DMS79 (cell line): ENCODE measurements around the gene NACC2.

ENCODE experiments used
- DNase-seq: peaks from one replicate; lab custom pipeline; 2025; lab: John Stamatoyannopoulos, UW

The NACC2 gene

DNA sequence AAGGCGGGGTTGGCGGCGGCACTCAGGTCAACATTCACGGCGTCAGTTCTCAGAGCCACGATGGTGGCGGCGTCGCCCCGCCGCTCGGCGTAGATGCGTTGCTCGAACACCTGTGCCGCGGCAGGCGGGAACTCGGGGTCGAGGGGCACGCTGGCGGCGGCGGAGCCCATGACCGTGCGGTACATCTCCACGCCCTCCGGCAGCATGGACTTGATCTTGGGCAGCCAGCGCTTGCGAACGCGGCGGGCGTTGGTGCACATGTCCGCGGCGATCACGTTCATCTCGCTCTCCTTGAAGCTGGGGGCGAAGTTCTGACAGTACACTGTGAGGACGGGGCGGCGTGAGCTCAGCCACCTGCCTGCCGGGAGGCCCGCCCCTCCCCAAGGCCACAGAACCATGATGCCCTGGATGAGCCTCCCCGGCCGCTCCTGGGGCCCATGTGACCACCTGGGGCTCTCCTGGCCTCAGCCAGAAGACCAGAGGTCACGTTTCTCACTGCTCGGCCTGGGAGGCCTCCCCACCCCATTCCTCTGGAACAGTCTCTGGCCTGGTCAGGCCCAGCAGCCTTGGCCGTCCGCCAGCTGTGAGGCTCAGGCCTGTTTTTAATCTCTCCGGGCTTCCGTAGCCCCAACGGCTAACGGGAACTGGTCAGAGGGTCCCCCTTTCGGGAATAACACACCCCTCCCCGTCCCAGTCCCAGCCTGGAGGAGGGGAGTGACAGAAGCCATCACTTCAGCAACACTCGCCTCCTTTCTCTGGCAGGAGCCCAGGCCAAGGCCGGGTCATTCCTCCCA, 83.2 kb downstream of the NACC2 start:
- DNase-seq: no peak

DNA sequence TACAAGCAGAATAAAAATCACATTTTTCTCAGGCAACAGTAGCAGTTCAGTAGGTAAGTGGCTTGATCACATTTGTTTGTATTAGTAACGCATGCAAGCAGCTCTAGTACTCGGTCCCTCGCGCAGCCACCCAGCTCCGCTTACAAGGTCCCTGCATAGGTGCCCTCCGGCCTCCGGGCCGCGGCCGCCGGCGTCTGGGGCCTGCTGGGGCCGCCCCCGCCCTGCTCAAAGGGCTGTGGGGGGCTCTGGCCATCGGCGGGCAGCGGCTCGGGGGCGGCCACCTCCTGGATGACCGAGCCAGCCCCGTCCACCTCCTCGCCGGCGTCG, 83.8 kb downstream of the NACC2 start:
- no peak for DNase-seq

DNA sequence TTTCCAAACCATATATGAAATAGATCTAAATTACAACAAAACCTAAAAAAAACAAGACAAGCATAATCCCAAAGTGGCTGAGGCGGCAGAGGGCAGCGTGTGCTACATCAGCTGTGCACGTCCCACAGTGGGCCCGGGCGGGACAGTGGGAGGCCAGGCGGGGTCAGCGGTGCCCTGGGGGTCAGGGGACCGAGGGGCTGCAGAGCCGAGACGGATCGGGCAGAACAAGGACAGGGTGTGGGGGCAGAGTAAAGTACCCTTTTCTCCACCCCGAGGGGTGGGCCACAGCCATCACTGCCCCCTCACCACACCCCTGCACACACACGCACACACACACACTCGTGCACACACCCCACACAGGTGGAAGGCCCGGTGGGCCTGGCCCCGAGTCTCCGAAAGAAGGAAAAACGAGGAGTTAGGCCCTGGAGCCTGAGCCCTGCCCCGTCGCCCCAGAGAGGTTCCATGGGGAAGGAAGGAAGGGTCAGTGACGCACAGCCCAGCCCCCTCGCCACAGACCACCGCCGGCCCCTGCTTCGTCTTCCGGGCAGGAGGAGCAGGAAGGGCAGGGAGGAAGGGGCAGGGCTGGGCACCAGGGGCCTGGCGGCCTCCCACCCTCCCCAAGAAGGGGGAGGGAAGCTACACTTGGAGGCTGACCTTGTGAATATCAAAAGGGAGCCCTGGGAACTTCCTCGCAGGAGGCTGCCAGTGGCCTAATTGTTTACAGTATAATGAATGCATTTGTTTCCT, 84.3 kb downstream of the NACC2 start:
- DNase-seq: no peak

DNA sequence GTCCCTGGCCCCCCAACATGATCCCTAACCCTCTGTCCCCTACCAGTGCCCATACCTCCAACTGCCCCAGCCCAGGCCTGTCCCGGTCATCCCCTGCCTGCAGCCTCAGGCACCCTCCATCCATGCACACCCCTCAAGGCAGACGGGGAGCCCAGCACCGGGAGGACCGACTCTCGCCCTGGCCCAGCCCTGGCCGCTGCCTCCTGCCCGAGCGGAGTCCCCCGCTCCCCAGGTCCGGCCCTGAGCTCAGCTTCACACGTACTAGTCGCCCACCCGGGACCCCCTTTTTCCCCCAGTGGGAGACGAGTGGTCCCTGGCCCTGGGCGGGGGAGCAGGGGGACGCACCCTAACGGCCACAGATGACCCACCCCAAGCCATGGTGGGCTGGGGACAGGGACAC, 84.9 kb downstream of the NACC2 start:
- no peak for DNase-seq

DNA sequence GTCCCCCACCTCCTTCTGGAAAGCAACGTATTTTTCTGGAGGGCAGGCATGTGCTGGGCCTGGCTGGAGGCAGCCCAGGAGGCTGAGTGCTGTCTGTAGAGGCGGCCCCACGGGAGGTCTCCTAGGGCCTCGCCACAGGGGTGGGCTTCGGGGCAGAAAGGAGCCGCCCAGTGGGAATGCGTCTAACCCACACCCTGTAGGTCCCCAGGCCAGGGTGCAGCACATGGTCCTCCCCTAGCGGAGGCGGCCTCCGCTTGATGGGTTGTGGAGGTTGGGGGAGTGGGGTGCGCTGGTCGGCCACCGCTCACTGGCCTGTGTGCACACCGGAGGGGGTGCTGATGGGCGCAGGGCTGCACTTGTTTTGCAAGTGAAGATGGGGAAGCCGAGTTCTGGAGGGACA, 85.6 kb downstream of the NACC2 start:
- DNase-seq: no peak

DNA sequence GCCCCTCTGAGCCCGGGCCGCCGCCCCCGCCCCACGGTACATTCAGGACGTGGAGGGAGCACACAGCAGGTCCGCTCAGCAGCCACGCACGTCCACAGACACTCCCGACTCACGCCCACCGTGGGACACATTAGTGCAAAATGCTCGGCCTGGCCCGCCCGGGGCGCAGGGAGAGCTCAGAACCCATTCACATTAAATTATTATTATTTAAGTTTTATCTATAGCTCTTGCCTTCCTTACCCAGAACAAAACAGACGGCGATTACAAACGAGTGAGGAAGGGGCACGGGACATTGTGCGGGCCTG, 86.4 kb downstream of the NACC2 start:
- DNase-seq: no peak

DNA sequence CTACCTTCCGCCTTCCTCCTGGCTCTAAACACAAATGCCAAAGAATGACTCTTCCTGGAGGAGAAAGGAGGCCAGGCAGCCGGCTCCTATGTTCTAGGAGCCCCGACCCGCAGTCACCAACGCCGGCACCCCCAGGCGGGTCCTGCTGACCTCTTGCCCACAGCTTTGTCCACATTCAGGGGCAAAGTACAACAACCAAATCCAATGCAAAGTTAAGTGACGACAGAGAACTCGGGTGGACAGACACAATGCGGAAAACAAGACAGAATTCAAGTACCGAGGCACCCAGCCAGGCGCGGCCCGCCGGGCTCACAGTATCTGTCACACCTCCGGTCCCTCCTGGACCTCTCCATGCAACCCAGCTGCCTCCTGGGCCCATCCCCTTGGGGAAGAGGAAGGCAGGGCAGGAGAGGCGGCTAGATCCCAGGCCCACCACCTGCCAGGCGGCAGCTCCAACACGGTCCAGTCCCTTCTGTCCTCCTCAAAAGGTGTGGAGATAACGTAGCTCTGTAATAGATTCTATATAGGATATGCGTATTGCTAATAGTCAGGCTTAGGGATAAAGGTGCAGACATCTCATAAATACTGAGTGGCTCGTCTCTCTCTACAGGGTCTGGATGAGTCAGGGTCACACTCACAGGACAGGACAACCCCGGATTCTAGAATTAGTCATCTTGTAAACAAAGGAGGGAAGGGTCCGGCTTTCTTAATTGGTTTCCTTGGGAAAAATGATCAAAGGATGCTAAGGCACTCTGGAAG, 87.0 kb downstream of the NACC2 start:
- DNase-seq: no peak

DNA sequence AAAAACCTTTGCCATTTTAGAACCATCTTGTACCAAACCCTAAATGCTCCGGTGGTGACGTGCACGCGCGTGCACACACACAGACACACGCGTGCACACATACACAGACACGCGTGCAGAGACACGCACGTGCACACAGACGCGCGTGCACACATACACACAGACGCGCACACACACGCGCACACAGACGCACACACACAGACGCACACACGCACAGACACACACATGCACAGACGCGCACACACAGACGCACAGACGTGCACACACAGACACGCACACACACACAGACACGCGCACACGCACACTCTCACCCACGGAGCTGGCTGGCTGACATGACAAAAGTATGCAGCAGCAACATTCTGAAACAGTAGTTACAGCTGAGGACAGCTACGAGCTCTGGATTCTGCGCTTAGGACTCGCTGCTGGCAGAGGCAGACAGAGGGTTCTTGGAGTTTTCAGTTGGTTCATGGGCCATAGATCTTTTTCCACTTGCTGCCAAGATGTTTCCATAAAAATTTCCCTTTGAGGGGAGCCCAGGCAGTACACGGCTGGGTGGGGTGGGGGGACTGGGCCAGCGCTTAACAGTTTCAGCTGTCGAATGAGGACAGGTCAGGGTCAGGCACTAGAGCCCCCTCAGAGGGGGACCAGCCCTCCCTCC, 87.7 kb downstream of the NACC2 start:
- no peak for DNase-seq

DNA sequence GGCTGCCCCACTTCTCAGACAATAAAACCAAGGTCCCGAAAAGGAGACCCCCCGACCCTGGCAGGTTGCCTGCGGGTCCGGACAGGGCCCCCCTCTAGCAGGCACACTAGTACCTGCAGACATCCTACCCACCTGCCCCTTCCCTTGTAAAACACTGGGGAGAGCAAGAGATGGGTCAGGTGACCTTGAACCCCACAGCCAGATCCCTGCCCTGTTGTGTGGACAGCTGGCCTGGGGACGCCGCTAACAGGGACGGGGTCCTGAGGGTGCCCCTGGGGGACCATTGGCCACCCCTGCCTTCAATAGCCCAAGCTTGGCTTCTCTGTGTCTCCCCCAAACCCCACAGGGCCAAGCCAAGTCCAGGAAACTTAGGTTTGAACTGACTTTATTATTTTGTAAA, 88.9 kb downstream of the NACC2 start:
- no peak for DNase-seq

DNA sequence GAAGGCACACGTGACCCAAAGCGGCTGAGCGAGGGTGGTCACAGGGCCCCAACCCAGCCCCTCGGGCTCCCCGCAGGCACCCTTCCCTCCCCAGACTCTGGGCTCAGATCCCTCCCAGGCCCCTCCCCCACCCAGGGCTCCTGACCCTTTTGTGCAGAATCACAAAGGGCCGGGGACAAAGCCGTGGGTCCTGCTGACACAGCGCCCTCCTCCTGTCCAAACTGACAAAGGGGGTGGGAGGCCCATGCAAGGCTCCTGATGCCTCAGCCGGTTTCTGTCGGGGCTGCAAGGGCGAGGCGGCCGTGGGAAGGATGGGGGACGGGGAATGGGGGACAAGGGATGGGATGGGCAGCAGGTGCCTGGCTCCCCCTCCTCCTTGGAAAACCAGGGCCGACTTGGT, 90.4 kb downstream of the NACC2 start:
- DNase-seq: no peak

DNA sequence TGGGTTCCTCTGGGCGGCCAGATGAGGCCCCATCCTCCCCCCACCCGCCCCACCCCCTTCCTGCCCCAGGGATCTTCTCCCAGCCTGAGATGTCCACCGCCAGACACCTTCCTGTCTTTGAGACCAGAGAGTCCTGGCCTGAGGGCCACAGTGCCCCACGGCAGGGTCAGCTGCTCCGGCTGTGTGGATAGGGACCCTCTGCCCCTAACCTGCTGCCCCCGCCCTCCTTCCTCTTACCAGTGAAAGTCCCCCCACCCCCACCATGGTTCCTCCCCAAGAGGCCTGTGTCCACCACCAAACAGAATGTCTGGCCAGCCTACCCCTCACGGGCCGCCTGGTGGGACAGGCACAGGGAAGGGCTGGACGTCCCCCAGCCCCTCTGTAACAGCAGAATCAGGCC, 90.9 kb downstream of the NACC2 start:
- no peak for DNase-seq

DNA sequence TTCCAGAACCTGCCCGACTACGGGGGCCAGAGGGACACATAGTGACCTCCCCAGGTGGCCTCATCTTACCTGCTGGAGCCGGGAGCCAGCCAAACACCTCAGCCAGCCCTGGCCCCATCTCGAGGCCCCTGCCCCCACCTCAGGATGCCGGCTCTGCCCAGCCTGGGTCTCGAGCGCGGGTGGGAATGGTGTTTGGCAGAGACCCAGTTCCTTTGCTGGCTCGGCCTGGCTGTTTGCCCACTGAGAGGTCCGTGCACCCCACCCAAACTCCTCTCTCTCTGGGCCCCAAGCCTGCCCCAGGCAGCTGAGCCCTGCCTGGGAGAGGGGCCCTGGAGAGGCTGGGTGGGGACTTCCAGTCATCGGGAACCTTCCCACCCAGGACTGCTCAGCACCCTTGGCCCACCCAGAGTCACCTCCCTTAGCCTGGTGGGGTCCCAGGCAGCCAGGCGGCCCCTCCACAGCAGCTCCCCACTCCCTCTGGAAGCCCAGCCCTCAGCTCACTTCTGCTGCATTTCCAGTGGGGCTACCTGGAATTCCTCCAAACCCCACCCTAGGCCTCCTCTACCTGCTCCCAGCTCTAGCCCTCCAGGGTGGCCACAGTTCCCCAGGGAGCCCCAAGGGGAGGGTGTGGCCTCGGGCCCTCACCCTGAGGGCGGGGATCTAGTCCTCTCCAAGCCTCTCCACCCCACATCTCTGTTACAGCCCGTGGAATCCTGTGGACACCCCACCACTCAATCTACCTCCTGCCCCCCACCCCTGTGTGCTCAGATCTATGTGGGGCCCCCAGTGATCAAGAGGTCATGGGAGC, 91.5 kb downstream of the NACC2 start:
- DNase-seq: no peak

DNA sequence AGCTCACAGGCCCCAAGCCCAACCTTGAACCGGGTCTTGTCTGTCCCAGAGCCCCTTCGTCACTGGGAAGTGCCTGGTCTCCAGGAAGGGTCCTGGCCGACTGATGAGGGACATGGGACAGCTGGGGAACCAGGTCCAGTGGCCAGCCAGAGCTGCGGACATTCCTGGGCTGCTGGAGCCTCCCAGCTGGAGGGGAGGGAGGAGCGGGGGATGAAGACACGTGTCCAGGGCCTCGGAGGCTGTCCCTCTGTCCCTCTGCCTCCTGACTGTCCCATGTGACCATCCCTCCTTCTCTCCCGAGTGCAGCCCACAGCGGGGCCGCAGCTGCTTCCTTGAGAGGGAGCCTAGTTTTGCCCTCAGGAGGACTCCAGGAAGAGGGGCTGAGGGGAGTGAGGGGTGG, 92.2 kb downstream of the NACC2 start:
- DNase-seq: no peak

DNA sequence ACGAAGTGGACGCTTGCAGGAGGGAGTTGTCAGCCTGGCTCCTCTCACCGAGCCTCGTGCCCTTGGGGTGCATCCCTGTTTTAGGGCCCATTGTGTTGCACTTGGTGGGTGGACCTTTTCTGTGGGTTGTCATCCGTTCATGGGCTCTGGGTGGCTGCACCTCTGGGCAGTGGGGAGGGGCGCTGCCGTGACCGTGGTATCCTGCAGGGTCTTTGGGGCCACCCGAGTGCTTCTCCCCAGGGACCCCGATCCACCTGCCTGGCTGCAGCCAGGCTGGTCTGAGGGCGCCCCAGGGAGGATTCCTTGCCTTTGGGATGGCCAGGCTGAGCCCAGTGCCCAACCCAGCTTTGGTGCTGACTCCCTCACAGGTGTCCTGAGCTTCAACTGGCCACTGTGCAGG, 92.9 kb downstream of the NACC2 start:
- DNase-seq: no peak

DNA sequence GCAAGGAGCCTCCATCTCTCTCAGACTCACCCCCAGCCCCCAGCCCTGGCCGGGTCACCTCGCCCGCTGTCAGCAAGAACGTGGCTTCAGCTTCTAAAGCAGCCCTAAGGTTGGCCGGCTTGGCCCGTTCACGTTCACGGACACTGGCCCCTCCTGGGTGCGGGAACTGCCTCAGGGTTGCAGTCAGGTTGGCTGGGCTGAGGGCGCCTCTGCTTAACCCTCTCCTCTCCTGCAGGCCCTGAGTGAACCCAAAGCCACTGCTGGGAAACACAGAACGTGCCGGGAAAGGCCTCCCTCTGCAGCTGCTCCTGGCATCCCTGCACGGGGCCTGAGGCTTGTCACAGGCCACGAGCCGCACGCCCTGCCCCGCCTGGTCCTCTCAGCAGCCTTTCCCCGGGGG, 93.9 kb downstream of the NACC2 start:
- DNase-seq: no peak

DNA sequence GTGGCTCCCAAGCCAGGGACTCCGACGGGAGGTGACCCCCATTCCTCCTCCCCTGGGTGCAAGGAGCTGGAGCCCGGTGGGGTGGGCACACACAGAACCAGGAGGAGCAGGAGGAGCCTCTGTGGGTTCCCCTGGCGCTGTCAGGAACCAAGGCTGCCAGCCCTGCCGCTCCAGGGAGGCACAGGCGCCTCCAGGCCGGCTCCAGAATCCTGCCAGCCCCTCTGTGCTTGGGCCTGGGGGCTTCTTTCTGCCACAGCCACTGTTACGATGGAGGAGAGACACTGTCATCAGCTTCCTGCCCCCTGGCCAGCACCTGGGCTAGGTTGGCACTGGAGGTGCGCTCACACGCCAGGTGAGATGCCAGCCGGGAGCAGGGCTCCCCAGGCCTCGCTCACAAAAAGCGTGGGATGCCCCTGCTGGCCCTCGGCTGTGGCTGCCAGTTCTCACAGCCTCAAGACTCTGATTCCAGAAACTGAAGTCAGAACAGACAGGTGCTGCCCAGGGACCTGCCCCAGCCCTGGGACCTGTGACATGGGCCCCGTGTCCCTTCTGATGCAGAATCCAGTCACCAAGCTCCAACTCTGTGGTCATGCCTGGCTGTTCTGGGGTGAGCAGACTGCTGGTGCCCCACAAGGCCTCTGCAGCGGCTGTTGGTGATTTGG, 96.5 kb downstream of the NACC2 start:
- DNase-seq: no peak

DNA sequence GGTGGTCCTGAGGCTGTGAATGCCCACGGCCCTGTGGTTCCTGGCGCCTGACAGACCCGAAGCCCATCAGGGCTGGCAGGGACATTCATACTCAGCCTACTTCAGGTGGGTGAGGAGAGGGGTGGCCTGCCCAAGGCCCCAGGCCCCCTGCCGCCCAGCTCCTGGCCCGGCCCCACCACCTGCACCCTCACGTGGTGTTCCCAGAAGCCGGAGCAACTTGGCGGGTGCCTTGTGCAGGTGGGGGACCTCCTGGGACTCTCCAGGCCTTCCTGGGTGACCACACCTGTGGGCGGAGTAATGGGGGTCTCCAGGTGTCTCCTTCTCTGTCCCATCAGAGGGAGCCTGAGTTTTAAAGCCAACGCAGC, 97.1 kb downstream of the NACC2 start:
- DNase-seq: no peak

DNA sequence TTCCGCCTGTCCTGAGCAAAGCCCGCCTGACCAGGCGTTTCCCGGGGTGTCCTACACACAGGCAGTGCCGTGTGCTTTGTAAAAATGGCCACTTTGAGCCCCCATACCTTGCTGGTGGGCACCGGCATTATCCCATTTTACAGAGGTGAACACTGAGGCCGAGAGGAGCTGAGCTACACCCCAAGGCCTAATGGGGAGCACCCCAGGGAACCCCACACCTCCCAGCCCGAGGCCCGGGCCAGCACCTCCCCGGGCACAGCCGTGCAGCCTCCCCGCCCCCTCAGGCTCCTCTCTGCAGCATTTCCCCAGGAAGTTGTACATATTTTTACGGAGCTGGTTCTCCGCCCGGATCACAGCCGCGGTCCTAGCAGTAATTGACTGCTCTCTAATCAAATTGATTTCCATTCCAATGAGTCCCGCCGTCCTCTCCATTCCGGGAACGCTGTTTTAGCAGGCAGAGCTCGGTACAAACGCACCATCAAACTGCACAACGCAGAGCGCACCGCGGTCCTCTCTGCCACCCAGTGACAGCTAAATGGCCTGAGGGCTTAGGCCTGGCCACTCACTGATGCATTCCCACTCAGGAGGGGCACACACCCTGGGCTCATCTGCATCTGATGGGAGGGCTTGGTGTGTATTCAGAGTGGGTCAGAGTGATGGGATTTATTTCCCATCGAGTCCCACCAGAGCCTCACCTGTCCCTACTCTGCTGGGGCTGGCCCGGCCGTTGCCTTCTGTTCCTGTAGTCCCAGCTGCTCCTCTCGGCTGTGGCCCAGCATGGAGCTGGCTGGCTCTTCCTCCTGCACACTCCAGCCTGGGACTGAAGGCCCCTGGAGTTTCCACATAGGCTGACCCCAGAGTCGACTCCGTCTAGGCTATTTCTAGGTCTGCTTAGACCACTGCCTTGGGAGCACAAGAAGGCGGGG, 97.7 kb downstream of the NACC2 start:
- DNase-seq: no peak

DNA sequence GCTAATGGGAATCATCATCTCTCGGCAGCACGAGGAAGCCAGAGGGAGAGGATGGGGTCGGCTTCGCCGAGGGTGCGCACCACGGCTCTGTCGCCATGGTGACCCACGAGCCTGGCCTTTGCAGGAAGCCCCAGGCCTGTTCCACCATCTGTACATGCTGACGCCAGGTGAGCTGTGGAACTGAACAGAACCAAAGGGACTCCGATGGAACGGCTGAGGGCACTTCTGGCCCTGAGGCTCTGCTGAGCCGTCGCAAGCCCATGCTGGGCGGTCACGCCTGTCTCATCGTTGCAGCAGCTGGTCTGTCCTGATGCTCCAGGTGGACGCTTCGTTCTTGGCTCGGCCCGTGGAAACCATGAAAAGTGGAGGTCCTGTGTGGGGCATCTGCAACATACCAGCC, 99.3 kb downstream of the NACC2 start:
- DNase-seq: no peak

DNA sequence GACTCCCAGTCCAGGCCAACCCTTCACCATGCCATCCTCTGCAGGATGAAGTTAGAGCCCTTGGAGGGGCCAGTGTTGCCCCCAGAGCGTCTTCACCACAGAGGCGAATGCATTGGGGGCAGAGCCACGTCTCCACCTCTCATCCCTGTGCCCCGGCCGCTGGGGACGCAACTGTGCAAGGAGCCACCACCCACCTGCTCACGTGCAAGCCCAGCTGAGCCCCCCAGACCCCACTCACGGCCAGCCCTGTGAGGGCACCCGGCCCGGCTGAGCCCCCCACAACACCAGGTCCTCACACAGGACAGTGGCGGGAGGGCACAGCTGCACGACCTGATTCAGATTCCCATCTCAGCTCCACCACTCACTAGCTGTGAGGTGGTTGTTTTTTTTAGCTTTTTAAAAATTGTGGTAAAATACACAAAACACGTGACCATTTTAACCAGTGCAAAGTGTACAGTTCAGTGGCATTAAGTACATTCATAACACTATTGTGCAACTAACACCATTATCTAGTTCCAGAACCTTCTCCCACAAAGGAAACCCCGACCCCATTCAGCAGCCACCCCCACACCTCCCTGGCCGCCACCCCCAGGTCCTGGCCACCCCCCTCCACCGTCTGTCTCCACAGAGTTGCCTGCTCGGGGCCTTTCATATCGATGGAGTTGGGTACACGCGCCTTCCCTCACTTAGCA, 100.4 kb downstream of the NACC2 start:
- DNase-seq: no peak
